Right renal cortex interstitium (tissue), 3 donors: Measurements from ENCODE around the gene SERPINA9. TPM values are rescaled to one million over a fixed set of nuclear protein-coding genes. Genes with fewer than 3 reads are reported as not detected.

Experiments
- DNase-seq, 3 donors: peaks; one replicate each; pipeline ENCODE4 v3.0.0-alpha.2; 2013; ENCODE audit warnings: low read depth in 3 of 3, low spot score in 2 of 3
- polyA plus RNA-seq, 3 donors: library from polyadenylated mRNA; unstranded; fragments of 120-200 nt; gene quantifications; one replicate each; pipeline ENCODE4 v1.2.1, GENCODE V29; 2013; ENCODE audit not compliant: insufficient read length in 3 of 3

The SERPINA9 gene
- polyA plus RNA-seq, 3 donors = not detected

GRCh38 chr14:94464290-94464689 is 11.7 kb downstream of the SERPINA9 start:
- no peak for DNase-seq

- DNase-seq = no peak
Measured at GRCh38 chr14:94462763-94463572, 13.0 kb downstream of the SERPINA9 start.

GRCh38 chr14:94462219-94462551 is 13.8 kb downstream of the SERPINA9 start:
- DNase-seq = no peak

- DNase-seq = no peak
Measured at GRCh38 chr14:94461526-94462218, 14.3 kb downstream of the SERPINA9 start.

- no peak for DNase-seq
Measured at GRCh38 chr14:94460631-94461416, 15.2 kb downstream of the SERPINA9 start.

- no peak for DNase-seq
Measured at GRCh38 chr14:94458558-94459205, 17.3 kb downstream of the SERPINA9 start.

- DNase-seq = no peak
Measured at GRCh38 chr14:94458096-94458495, 17.9 kb downstream of the SERPINA9 start.

GRCh38 chr14:94455928-94456327 is 20.1 kb downstream of the SERPINA9 start:
- DNase-seq = no peak

GRCh38 chr14:94451826-94452225 is 24.2 kb downstream of the SERPINA9 start:
- no peak for DNase-seq

- no peak for DNase-seq
Measured at GRCh38 chr14:94451091-94451771, 24.8 kb downstream of the SERPINA9 start.

GRCh38 chr14:94450722-94451090 is 25.3 kb downstream of the SERPINA9 start:
- DNase-seq = no peak

- no peak for DNase-seq
Measured at GRCh38 chr14:94449930-94450329, 26.1 kb downstream of the SERPINA9 start.

GRCh38 chr14:94448071-94448808 is 27.8 kb downstream of the SERPINA9 start:
- DNase-seq = no peak

- DNase-seq = no peak
Measured at GRCh38 chr14:94447206-94447605, 28.8 kb downstream of the SERPINA9 start.

- DNase-seq = no peak
Measured at GRCh38 chr14:94446126-94446525, 29.9 kb downstream of the SERPINA9 start.

- no peak for DNase-seq
Measured at GRCh38 chr14:94445003-94445402, 31.0 kb downstream of the SERPINA9 start.

- no peak for DNase-seq
Measured at GRCh38 chr14:94441531-94442205, 34.3 kb downstream of the SERPINA9 start.

- no peak for DNase-seq
Measured at GRCh38 chr14:94441130-94441529, 34.9 kb downstream of the SERPINA9 start.

- no peak for DNase-seq
Measured at GRCh38 chr14:94439453-94440057, 36.4 kb downstream of the SERPINA9 start.
